22Rv1 (cell line): Measurements from ENCODE around the gene IL17REL.

ENCODE experiments used
- H3K27ac ChIP-seq: fragments of 450-650 bp; 2 replicates; pipeline ENCODE4 v1.5.1; 2017
- CTCF ChIP-seq: fragments of 450-650 bp; IDR thresholded peaks from 2 replicates; pipeline ENCODE4 v1.5.1; 2017; ENCODE audit warnings: mild to moderate bottlenecking
- ZFX ChIP-seq: fragments of 450-650 bp; IDR thresholded peaks from 2 replicates; pipeline ENCODE4 v1.6.1; 2017; ENCODE audit warnings: antibody characterized with exemption, borderline replicate concordance

IL17REL gene

DNA sequence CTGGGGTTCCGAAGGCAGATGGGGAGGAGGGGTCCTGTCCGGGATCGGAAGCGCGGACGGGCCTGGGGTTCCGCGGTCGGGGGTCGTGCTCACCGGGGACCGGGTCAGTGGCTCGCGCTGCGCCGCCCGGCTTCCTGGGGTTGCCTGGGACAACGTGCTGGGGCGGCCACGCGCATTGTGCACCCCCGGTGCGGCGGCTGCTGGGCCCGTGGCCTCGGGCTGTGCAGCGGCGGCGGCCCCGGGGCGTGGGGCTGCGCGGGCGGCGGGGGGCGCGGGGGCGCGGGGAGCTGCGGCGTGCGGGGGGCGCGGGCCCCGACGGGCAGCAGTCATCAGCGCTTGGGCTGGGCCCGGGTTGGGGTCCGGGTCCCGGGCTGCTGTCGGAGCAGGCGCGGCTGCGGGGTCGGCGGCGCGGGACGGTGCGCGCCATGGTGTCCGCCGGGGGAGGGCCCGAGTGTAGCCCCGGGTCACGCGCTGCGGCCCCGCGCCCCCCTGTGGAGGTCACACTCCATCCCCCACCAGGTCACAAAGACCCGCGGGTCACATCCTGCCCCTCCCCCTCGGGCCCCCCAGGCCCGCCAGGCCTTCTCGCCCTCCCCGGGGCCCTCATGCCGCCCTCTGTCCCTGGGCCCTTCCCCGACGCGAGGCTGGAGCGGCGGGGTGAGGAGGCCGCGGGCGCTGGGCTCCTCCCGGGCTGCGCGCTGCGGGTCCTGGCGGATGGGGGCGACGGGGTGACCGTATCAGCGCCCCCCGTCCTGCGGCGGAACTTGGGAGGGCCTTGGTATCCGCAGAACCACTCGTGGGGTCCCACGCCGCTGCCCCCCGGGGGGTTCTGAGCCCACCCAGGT lies 45.7 kb upstream of the IL17REL start, which contains the start of gene TTLL8:
TTLL8 (minus strand) TSS at position 238 of the 845 bp plus-strand sequence.
- no peak for TF ChIP-seq CTCF
- no peak for TF ChIP-seq ZFX
- no peak within 1 kb of the TSS for H3K27ac ChIP-seq

DNA sequence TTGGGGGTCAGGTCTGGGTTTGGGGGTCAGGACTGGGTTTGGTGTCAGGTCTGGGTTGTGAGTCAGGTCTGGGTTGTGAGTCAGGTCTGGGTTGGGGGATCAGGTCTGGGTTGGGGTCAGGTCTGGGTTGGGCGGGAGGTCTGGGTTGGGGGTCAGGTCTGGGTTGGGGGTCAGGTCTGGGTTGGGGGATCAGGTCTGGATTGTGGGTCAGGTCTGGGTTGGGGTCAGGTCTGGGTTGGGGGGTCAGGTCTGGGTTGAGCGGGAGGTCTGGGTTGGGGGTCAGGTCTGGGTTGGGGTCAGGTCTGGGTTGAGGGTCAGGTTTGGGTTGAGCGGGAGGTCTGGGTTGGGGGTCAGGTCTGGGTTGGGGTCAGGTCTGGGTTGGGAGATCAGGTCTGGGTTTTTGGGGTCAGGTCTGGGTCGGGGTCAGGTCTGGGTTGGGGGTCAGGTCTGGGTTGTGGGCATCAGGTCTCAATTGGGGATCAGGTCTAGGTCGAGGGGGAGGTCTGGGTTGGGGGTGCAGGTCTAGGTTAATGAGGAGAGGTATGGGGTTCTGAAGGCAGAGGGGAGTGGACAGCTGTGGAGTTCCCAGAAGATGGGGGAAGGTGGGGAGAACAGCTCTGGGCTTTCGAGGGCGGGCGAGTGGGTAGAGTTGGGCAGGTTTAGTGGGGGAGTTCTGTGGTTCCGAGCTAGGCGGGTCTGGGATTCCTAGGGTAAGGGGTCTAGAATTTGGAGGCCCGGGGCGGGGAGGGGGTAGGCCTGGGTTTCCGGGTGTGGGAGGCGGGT lies 44.9 kb upstream of the IL17REL start:
- no peak overlapping the region for H3K27ac ChIP-seq
- TF ChIP-seq CTCF (no peak), ZFX (no peak)

DNA sequence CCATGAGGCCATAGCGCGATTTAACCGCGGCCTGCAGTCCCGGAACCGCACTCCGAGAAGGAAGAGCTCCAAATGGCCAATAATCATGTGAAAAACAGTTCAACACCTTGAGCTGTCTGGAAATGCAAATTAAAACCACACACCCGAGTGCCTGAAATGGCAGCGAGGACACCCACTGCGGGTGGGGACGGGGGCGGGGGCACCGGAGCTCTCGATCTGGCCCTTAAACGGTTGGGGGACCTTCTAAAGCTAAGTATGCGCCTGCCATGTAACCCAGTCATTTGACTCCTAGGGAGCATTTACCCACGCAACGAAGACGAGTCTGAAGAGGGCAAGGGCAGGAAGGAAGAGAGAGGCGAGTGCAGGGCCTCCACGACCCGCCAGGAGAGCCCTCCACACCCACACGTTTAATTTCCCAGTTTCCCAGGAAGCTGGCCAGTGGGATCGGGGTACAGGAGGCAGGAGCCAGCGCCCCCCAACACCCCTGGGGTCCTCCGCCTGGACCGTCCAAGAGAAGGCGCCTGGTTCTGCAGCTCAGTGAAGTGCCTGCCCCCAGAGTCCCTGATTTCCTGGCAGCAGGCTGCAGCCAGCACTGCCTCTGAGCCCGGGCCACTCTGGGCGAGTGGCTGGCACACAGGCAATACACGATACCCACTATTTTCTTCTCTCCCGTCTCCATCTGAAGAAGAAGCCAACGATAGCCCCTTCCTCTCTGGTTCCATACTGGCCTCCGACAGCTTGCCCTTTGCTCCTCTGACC lies 43.8 kb upstream of the IL17REL start:
- no peak overlapping the region for H3K27ac ChIP-seq
- TF ChIP-seq CTCF, result no peak
- no peak for TF ChIP-seq ZFX

DNA sequence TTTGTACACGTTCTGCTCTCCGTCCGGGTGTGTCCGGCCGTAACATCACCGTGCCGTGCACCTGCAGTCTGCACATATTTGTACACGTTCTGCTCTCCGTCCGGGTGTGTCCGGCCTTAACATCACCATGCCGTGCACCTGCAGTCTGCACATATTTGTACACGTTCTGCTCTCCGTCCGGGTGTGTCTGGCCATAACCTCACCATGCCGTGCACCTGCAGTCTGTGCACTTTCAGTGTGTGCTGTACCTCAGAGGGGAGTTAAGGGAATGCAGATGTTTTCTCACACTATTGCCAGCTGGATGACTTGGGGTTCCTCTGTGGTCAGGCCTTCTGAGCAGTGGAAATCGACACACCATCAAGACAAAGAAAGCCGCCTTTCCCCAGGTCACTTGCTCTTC lies 41.3 kb upstream of the IL17REL start:
- TF ChIP-seq CTCF, result no peak
- TF ChIP-seq ZFX, result no peak
- no peak overlapping the region for H3K27ac ChIP-seq

DNA sequence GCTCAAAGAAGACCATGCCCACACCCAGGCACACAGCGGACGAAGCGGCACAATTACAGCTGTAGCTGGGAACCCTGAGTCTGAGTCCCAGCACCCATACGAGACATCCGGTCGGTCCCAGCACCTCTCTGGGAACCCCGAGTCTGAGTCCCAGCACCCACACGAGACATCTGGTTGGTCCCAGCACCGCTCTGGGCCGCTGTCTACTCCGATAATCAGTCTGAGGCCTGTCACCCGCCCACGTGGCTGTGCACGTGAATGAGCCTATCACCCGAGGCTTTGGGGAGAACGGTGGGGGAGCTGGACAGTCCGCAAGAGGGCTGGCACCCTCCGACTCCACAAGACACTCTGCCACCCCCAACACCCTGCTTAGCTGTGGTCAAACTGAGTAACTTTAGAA lies 39.4 kb upstream of the IL17REL start:
- H3K27ac ChIP-seq, result no peak overlapping the region
- no peak for TF ChIP-seq CTCF
- TF ChIP-seq ZFX, result no peak

GRCh38 chr22:50049299-50050195 lies 37.0 kb upstream of the IL17REL start:
- no peak overlapping the region for H3K27ac ChIP-seq
- TF ChIP-seq ZFX (no peak), CTCF (no peak)
